Thyroid gland (tissue), 4 donors: ENCODE data around the gene P2RX1.

Source experiments
- POLR2A ChIP-seq, 2 donors: fragments of 450-650 bp; IDR thresholded peaks; one replicate each; pipeline ENCODE4 v1.6.1; 2017; ENCODE audit warnings: antibody characterized with exemption in 2 of 2, mild to moderate bottlenecking in 2 of 2, moderate library complexity in 1 of 2
- TF ChIP-seq, protein P1 (sequence below), 6 experiments: fragments of 200-600 bp in 3 of 6; fragments of 450-650 bp in 3 of 6; sonication (generic) in 3 of 6; IDR thresholded peaks; one replicate each; pipeline ENCODE4 v1.5.1; 2016 to 2019; ENCODE audit warnings: antibody characterized with exemption in 6 of 6, mild to moderate bottlenecking in 2 of 6, inconsistent platforms in 1 of 6, moderate library complexity in 1 of 6

DNA sequence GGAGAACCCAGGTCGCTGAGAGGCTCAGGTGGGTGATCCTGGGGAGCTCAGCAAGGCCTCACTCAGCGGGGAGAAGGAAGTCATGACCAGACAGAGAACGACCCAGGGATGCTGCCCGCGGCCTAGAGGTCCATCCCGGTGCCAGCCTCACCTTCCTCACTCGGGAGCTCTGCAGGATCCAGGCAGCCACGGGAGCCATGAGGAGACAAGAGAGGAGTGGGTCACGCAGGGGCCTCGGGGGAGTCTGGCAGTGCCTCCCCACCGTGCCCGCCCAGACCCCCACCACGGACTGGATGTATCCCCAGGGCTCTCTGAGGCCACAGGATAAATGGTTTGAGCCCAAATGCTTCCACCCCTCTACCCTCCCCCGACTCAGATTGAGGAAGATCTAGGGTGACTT is 37.3 kb upstream of the P2RX1 start:
- TF ChIP-seq POLR2A (IDR thresholded peaks at IDR 0.05): no peak
- TF ChIP-seq, protein P1, sequence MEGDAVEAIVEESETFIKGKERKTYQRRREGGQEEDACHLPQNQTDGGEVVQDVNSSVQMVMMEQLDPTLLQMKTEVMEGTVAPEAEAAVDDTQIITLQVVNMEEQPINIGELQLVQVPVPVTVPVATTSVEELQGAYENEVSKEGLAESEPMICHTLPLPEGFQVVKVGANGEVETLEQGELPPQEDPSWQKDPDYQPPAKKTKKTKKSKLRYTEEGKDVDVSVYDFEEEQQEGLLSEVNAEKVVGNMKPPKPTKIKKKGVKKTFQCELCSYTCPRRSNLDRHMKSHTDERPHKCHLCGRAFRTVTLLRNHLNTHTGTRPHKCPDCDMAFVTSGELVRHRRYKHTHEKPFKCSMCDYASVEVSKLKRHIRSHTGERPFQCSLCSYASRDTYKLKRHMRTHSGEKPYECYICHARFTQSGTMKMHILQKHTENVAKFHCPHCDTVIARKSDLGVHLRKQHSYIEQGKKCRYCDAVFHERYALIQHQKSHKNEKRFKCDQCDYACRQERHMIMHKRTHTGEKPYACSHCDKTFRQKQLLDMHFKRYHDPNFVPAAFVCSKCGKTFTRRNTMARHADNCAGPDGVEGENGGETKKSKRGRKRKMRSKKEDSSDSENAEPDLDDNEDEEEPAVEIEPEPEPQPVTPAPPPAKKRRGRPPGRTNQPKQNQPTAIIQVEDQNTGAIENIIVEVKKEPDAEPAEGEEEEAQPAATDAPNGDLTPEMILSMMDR (IDR thresholded peaks at IDR 0.05): no peak
